GM19328 (cell line): ENCODE measurements around the gene PPP1R14B.

Experiments
- ATAC-seq: cut with Tn5 transposase; IDR thresholded peaks from one replicate; pipeline ENCODE4 v1.9.1; 2021; ENCODE audit warnings: mild to moderate bottlenecking, moderate library complexity; ENCODE audit not compliant: unreplicated experiment

PPP1R14B gene

GRCh38 chr11:64232182-64232966 is 14.4 kb downstream of the PPP1R14B start:
- no peak for ATAC-seq

GRCh38 chr11:64231546-64231945 is 15.2 kb downstream of the PPP1R14B start:
- no peak for ATAC-seq

GRCh38 chr11:64230985-64231365 is 15.8 kb downstream of the PPP1R14B start:
- no peak for ATAC-seq

GRCh38 chr11:64230171-64230984 is 16.4 kb downstream of the PPP1R14B start, which contains the start of gene DNAJC4:
Gene DNAJC4, plus strand, starts transcription at chr11:64230548. Its CDS starts 307 bp downstream, at chr11:64230855.
- no peak for ATAC-seq

GRCh38 chr11:64229744-64230170 is 17.0 kb downstream of the PPP1R14B start:
- no peak for ATAC-seq

GRCh38 chr11:64229090-64229743 is 17.5 kb downstream of the PPP1R14B start:
- ATAC-seq: no peak

GRCh38 chr11:64227405-64227956 is 19.3 kb downstream of the PPP1R14B start:
- ATAC-seq: no peak

- ATAC-seq: no peak
Measured at GRCh38 chr11:64226507-64227051, 20.2 kb downstream of the PPP1R14B start.

- ATAC-seq: peak; percentile 39
Measured at GRCh38 chr11:64225608-64226506, 20.9 kb downstream of the PPP1R14B start, which contains the start of the genes NUDT22 and TRPT1. Gene NUDT22, plus strand, starts transcription at chr11:64226274. Its CDS starts 379 bp downstream, at chr11:64226653. Gene TRPT1, minus strand, starts transcription at chr11:64226186. Its CDS starts 326 bp downstream, at chr11:64225860.

- no peak for ATAC-seq
Measured at GRCh38 chr11:64224891-64225607, 21.7 kb downstream of the PPP1R14B start.

- no peak for ATAC-seq
Measured at GRCh38 chr11:64224151-64224890, 22.4 kb downstream of the PPP1R14B start.

GRCh38 chr11:64223001-64223651 is 23.6 kb downstream of the PPP1R14B start:
- no peak for ATAC-seq

GRCh38 chr11:64222651-64223000 is 24.1 kb downstream of the PPP1R14B start:
- ATAC-seq: no peak

- ATAC-seq: no peak
Measured at GRCh38 chr11:64220798-64221197, 25.9 kb downstream of the PPP1R14B start.

- no peak for ATAC-seq
Measured at GRCh38 chr11:64220271-64220670, 26.5 kb downstream of the PPP1R14B start.

GRCh38 chr11:64219755-64220154 is 27.0 kb downstream of the PPP1R14B start:
- ATAC-seq: no peak

GRCh38 chr11:64219354-64219684 is 27.4 kb downstream of the PPP1R14B start:
- ATAC-seq: no peak
